IMR-90 (cell line): ENCODE measurements around the gene IER5. TPM values are rescaled to one million over a fixed set of nuclear protein-coding genes. Genes with fewer than 3 reads are reported as not detected.

Experiments used
- ATAC-seq: fragments of 200-7000 bp; cut with Tn5 transposase; 2 replicates; pipeline ENCODE4 v1.9.1; 2020; ENCODE audit warnings: low read depth, mild to moderate bottlenecking, moderate library complexity
- BruUV-seq: library from RNA; stranded (reverse); fragments of 400-500 nt; replicated peaks from 2 replicates; lab custom pipeline; 2021; lab: Mats Ljungman, UMichigan
- CTCF ChIA-PET: fragments of 300-600 bp; formaldehyde crosslinking; extraction: SDS; loops from one replicate; lab custom pipeline; 2021; ENCODE audit warnings: antibody characterized with exemption; lab: Yijun Ruan, JAX
- POLR2A ChIA-PET: fragments of 300-600 bp; sonication (Branson Sonifier 250); formaldehyde crosslinking; loops from one replicate; lab custom pipeline; 2022; ENCODE audit warnings: antibody characterized with exemption; ENCODE audit not compliant: unreplicated experiment; lab: Charles Lee
- DNase-seq: peaks from one replicate; pipeline ENCODE4 v3.0.0; 2013
- H2AFZ ChIP-seq: replicated peaks from 2 replicates; pipeline ENCODE3; 2013; ENCODE audit warnings: low read length, mild to moderate bottlenecking; ENCODE audit not compliant: poor library complexity
- H2AK5ac ChIP-seq: 2 replicates; pipeline ENCODE4 v1.6.1; 2013; ENCODE audit warnings: low read depth, low read length, inconsistent platforms
- H2AK9ac ChIP-seq: replicated peaks from 2 replicates; pipeline ENCODE3; 2013; ENCODE audit warnings: mild to moderate bottlenecking, low read depth, low read length, moderate library complexity; ENCODE audit not compliant: poor library complexity
- H2BK120ac ChIP-seq: 2 replicates; pipeline ENCODE4 v1.6.1; 2013; ENCODE audit warnings: low read depth, low read length, inconsistent platforms
- H2BK15ac ChIP-seq: 3 replicates; pipeline ENCODE4 v1.6.1; 2013; ENCODE audit warnings: low read depth, low read length, inconsistent platforms
- H2BK20ac ChIP-seq: 2 replicates; pipeline ENCODE4 v1.6.1; 2013; ENCODE audit warnings: low read depth, mild to moderate bottlenecking, inconsistent platforms, low read length, moderate library complexity
- H2BK5ac ChIP-seq: 2 replicates; pipeline ENCODE4 v1.6.1; 2013; ENCODE audit warnings: mild to moderate bottlenecking, low read depth, low read length, inconsistent platforms; ENCODE audit not compliant: poor library complexity, severe bottlenecking
- H3K14ac ChIP-seq: replicated peaks from 2 replicates; pipeline ENCODE4 v1.6.1; 2013; ENCODE audit warnings: low read depth, low read length, inconsistent platforms
- H3K18ac ChIP-seq: 2 replicates; pipeline ENCODE4 v1.6.1; 2013; ENCODE audit warnings: low read depth, low read length, control low read depth
- H3K23ac ChIP-seq: 2 replicates; pipeline ENCODE4 v1.6.1; 2013; ENCODE audit warnings: low read depth, low read length, inconsistent platforms
- H3K27ac ChIP-seq: 2 replicates; pipeline ENCODE4 v1.5.1; 2013; ENCODE audit warnings: mild to moderate bottlenecking, control low read depth, low read length; ENCODE audit not compliant: insufficient read depth
- H3K27me3 ChIP-seq: 2 replicates; pipeline ENCODE4 v1.6.1; 2013; ENCODE audit warnings: low read length; ENCODE audit not compliant: control insufficient read depth, insufficient read depth
- H3K36me3 ChIP-seq: 2 replicates; pipeline ENCODE4 v1.6.1; 2013; ENCODE audit warnings: low read length, mixed read lengths; ENCODE audit not compliant: control insufficient read depth, insufficient read depth
- H3K4ac ChIP-seq: 2 replicates; pipeline ENCODE4 v1.6.1; 2013; ENCODE audit warnings: low read depth, low read length, inconsistent platforms
- H3K4me1 ChIP-seq: 2 replicates; pipeline ENCODE4 v1.6.1; 2013; ENCODE audit warnings: low read length, mixed read lengths; ENCODE audit not compliant: control insufficient read depth, insufficient read depth
- H3K4me2 ChIP-seq: 2 replicates; pipeline ENCODE4 v1.6.1; 2013; ENCODE audit warnings: low read depth, mild to moderate bottlenecking, control low read depth, low read length, moderate library complexity
- H3K4me3 ChIP-seq: 2 replicates; pipeline ENCODE4 v1.5.1; 2013; ENCODE audit warnings: low read depth, mild to moderate bottlenecking, control low read depth, low read length, moderate library complexity; ENCODE audit not compliant: insufficient read depth
- H3K56ac ChIP-seq: 2 replicates; pipeline ENCODE4 v1.6.1; 2013; ENCODE audit warnings: low read length, inconsistent platforms; ENCODE audit not compliant: insufficient read depth; ENCODE audit errors: extremely low read depth
- H3K79me1 ChIP-seq, 2 experiments: 2 replicates each; pipeline ENCODE4 v1.6.1; 2013; ENCODE audit warnings: low read length in 2 of 2, inconsistent platforms in 1 of 2, low read depth in 1 of 2
- H3K9ac ChIP-seq: 2 replicates; pipeline ENCODE4 v1.6.1; 2013; ENCODE audit warnings: low read depth, low read length, control low read depth
- H3K9me1 ChIP-seq: 2 replicates; pipeline ENCODE4 v1.6.1; 2013; ENCODE audit warnings: low read length, inconsistent platforms; ENCODE audit not compliant: insufficient read depth
- H3K9me3 ChIP-seq: 2 replicates; pipeline ENCODE4 v1.6.1; 2013; ENCODE audit warnings: low read length; ENCODE audit not compliant: control insufficient read depth, insufficient read depth
- H4K20me1 ChIP-seq: 2 replicates; pipeline ENCODE4 v1.6.1; 2013; ENCODE audit warnings: low read length, inconsistent platforms; ENCODE audit not compliant: insufficient read depth
- H4K5ac ChIP-seq: 2 replicates; pipeline ENCODE4 v1.6.1; 2013; ENCODE audit warnings: mild to moderate bottlenecking, low read depth, low read length, control low read depth
- H4K8ac ChIP-seq, 2 experiments: 2 replicates each; pipeline ENCODE4 v1.6.1; 2013; ENCODE audit warnings: low read depth in 2 of 2, low read length in 2 of 2, control low read depth in 1 of 2, inconsistent platforms in 1 of 2
- H4K91ac ChIP-seq: 2 replicates; pipeline ENCODE4 v1.6.1; 2013; ENCODE audit warnings: low read depth, low read length, inconsistent platforms; ENCODE audit not compliant: insufficient read depth
- CEBPB ChIP-seq: IDR thresholded peaks from 2 replicates; pipeline ENCODE4 v1.6.1; 2012; ENCODE audit warnings: low read depth, low read length, improper control_type of control experiment
- FOS ChIP-seq: fragments of 150-350 bp; IDR thresholded peaks from 2 replicates; pipeline ENCODE4 v1.6.1; 2016; ENCODE audit warnings: low read depth, low read length
- NFE2L2 ChIP-seq: fragments of 150-350 bp; IDR thresholded peaks from 2 replicates; pipeline ENCODE4 v1.6.1; 2016; ENCODE audit warnings: low read depth, mild to moderate bottlenecking, low read length
- POLR2A ChIP-seq: IDR thresholded peaks from 2 replicates; pipeline ENCODE4 v1.6.1; 2012; ENCODE audit warnings: mild to moderate bottlenecking, low read depth, low read length
- RFX5 ChIP-seq: IDR thresholded peaks from 2 replicates; pipeline ENCODE4 v1.8.0; 2012; ENCODE audit warnings: low read depth, mild to moderate bottlenecking, low read length, moderate library complexity
- SMC3 ChIP-seq: fragments of 150-350 bp; IDR thresholded peaks from 2 replicates; pipeline ENCODE4 v1.6.1; 2016; ENCODE audit warnings: low read depth, mild to moderate bottlenecking, antibody characterized with exemption, low read length, moderate library complexity
- WGBS, 2 experiments: methylation state at CpG; one replicate each; pipeline versions ENCODE4 v1.1.5 to v1.1.7; 2013; ENCODE audit warnings: missing lambda C conversion rate in 2 of 2; ENCODE audit not compliant: insufficient read length in 1 of 2; ENCODE audit errors: extremely low coverage in 2 of 2; 5-methylcytosine and 5-hydroxymethylcytosine counted together
- dilution Hi-C: fragments of 300-500 bp; cut with HindIII; formaldehyde crosslinking; loops from one replicate; pipeline ENCODE4 v1.14.3; 2018; ENCODE audit warnings: low sequenced_read_pairs; ENCODE audit not compliant: unreplicated experiment
- in situ Hi-C: fragments of 300-500 bp; cut with MboI; formaldehyde crosslinking; loops from 3 replicates; pipeline ENCODE4 v1.14.3; 2019; ENCODE audit warnings: low sequenced_read_pairs, inconsistent platforms, mixed read lengths
- intact Hi-C: fragments of 100-400 bp; cut with micrococcal nuclease; formaldehyde crosslinking; loops from 2 replicates; pipeline ENCODE4 v1.10.0; 2022
- polyA plus RNA-seq, 3 experiments: library from polyadenylated mRNA; depleted of rRNA; stranded (reverse); fragments of >200 nt; gene quantifications; 2 replicates each; pipeline ENCODE4 v1.2.3, GENCODE V29; 2012; ENCODE audit warnings: low replicate concordance in 1 of 3
- total RNA-seq: library from RNA; depleted of rRNA; stranded (reverse); fragments of >200 nt; gene quantifications from 2 replicates; pipeline ENCODE4 v1.2.3, GENCODE V29; 2012
- TF ChIP-seq, protein P1 (sequence below): conservative IDR thresholded peaks from 2 replicates; pipeline ENCODE4 v1.5.1; 2012; ENCODE audit warnings: mild to moderate bottlenecking, low read depth, low read length, improper control_type of control experiment
- TF ChIP-seq, protein P2 (sequence below): fragments of 150-350 bp; IDR thresholded peaks from 2 replicates; pipeline ENCODE4 v1.6.1; 2016; ENCODE audit warnings: low read depth, mild to moderate bottlenecking, low read length, moderate library complexity, borderline replicate concordance
- TF ChIP-seq, protein P3 (sequence below): fragments of 150-350 bp; IDR thresholded peaks from 2 replicates; pipeline ENCODE4 v1.6.1; 2017; ENCODE audit warnings: mild to moderate bottlenecking, antibody characterized with exemption, low read length, low read depth

Gene IER5
- total and polyA plus RNA-seq, 2 of the 4 experiments (the other 2 are of a cell fraction) = 15.8 to 27.1 TPM

DNA sequence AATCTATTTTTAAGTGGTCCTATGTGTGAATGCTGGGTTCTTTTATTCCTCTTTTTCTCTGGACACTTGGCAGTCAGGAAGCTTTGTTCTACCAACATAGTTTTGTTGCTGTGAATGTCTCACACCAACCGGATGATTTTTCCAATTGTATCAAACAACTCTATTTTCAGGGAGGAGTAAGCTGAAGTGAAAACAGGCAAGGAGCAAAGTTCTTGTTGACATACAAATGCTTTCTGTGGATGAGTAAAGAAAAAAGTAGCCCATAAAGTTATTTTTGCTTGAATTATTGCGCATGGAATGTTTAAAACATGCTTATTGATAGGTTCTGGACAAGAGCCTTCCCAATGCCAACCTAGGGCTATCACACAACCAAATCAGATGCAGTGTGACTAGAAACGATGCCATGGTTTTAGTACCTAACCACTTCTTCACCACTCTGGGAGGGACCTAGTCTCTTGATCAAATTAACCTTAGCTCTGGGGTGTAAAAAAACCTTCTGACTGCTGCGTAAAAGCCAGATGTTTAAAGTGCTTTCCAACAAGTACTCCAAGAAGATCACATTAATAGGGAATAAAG, 4.5 kb downstream of the IER5 start (continued):
- no peak for TF ChIP-seq POLR2A

DNA sequence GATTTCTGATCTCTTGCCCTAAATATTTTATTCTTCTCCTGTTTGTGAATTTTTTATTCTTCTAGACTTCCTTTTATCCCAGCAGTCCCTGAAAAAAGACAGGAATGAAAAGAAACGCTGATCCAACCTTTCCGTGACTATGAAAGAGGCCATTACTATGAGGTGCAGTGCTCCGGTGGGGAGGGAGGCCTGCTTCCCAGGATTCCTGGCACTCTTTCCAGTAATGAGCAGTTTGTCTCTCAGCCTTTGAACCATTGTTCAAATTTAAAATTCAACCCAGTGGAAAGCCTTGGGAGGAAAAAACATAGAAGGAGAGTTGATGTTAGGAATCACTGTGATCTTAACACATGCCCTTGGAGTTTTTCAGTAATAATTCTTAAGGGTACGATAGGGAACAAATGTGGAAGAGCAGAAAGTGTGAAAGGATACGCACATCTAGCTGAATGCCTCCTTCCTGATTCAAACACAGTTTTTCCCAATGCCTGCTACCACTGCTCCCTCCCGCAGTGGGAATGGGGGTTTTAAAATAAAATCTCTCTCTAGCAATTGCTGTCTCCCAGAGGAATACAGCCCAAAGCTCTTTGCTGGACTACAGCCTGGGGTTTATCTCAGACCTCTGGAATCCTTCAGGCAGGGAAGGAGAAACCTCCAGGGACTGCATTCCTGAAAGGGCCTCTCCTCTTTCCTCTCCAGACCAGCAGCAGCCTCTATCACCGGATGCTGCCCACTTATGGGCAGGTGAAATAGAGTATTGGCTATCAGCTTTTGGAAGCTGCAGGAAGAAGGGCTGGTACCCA, 6.1 kb downstream of the IER5 start:
- Histone ChIP-seq H4K5ac (no peak overlapping the region), H3K36me3 (peaks cover 3% of the 10 kb centered on the region; the same call in 1 of the 2 replicates), H3K18ac (no peak overlapping the region), H3K23ac (no peak overlapping the region), H3K9me1 (peaks cover 13% of the 10 kb centered on the region; the same call in 1 of the 2 replicates), H2BK5ac (peak overlapping the region; percentile 55), H3K56ac (no peak overlapping the region), H2AFZ (no peak overlapping the region), H4K91ac (peak overlapping the region; percentile 20; the same call in 1 of the 2 replicates), H3K27ac (peak overlapping the region; percentile 56; the same call in 1 of the 2 replicates), H3K4me2 (peak overlapping the region; percentile 20; the same call in 1 of the 2 replicates), H2BK20ac (no peak overlapping the region), H4K8ac (peak overlapping the region in 1 of 2 experiments; percentile 51; a peak in 2 of 4 replicates), H3K14ac (0 out of 2 replicates have a peak overlapping the region, but pooled peaks have one; percentile 53), H3K9me3 (no peaks in the 10 kb centered on the region), H2AK9ac (no peak overlapping the region), H4K20me1 (peaks cover 53% of the 10 kb centered on the region), H2BK120ac (peak overlapping the region; percentile 85; the same call in 1 of the 2 replicates), H3K4me3 (no peak overlapping the region), H3K9ac (peak overlapping the region; percentile 11; the same call in 1 of the 2 replicates), H3K27me3 (no peaks in the 10 kb centered on the region), H3K79me1 (peaks cover 8 to 44% of the 10 kb centered on the region in 2 experiments; a peak in 3 of 4 replicates), H2BK15ac (0 out of 3 replicates have a peak overlapping the region, but pooled peaks have one; percentile 0), H3K4me1 (peaks cover 25% of the 10 kb centered on the region), H3K4ac (peak overlapping the region; percentile 81), H2AK5ac (peak overlapping the region; percentile 63; the same call in 1 of the 2 replicates)
- no TSS peak for BruUV-seq
- DNase-seq = peak; percentile 91
- POLR2A ChIA-PET = interaction anchor here (0.6 to 1.0 kb wide), 4 partner anchors 10 to 47 kb away, joined by 3 to 6 read pairs (median 4); no protein-coding TSS in a partner anchor
- dilution Hi-C loops = no loop called here
- TF ChIP-seq SMC3 (no peak), FOS (no peak), CEBPB (no peak), NFE2L2 (no peak), RFX5 (no peak), POLR2A (no peak)
- TF ChIP-seq, protein P1, sequence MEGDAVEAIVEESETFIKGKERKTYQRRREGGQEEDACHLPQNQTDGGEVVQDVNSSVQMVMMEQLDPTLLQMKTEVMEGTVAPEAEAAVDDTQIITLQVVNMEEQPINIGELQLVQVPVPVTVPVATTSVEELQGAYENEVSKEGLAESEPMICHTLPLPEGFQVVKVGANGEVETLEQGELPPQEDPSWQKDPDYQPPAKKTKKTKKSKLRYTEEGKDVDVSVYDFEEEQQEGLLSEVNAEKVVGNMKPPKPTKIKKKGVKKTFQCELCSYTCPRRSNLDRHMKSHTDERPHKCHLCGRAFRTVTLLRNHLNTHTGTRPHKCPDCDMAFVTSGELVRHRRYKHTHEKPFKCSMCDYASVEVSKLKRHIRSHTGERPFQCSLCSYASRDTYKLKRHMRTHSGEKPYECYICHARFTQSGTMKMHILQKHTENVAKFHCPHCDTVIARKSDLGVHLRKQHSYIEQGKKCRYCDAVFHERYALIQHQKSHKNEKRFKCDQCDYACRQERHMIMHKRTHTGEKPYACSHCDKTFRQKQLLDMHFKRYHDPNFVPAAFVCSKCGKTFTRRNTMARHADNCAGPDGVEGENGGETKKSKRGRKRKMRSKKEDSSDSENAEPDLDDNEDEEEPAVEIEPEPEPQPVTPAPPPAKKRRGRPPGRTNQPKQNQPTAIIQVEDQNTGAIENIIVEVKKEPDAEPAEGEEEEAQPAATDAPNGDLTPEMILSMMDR = no peak
- TF ChIP-seq, protein P2, sequence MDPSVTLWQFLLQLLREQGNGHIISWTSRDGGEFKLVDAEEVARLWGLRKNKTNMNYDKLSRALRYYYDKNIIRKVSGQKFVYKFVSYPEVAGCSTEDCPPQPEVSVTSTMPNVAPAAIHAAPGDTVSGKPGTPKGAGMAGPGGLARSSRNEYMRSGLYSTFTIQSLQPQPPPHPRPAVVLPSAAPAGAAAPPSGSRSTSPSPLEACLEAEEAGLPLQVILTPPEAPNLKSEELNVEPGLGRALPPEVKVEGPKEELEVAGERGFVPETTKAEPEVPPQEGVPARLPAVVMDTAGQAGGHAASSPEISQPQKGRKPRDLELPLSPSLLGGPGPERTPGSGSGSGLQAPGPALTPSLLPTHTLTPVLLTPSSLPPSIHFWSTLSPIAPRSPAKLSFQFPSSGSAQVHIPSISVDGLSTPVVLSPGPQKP = peak; percentile 91
- TF ChIP-seq, protein P3, sequence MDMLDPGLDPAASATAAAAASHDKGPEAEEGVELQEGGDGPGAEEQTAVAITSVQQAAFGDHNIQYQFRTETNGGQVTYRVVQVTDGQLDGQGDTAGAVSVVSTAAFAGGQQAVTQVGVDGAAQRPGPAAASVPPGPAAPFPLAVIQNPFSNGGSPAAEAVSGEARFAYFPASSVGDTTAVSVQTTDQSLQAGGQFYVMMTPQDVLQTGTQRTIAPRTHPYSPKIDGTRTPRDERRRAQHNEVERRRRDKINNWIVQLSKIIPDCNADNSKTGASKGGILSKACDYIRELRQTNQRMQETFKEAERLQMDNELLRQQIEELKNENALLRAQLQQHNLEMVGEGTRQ = no peak
- ATAC-seq = peak; percentile 75
- in situ Hi-C loops = loop anchor here (5.0 kb wide), 1 partner anchor 43 kb away; no protein-coding TSS in a partner anchor
- intact Hi-C loops = loop anchor here (5.0 kb wide), 2 partner anchors 72 to 212 kb away; partner anchors contain the start of gene STX6
- CTCF ChIA-PET = interaction anchor here (0.7 to 1.7 kb wide), 2 partner anchors 47 to 579 kb away, joined by 3 to 8 read pairs; no protein-coding TSS in a partner anchor
- WGBS, 2 experiments = no CpG with 5 or more reads among the region's 7 CpGs
